ENCODE results near the gene RHOB. TPM values are rescaled to one million over a fixed set of nuclear protein-coding genes. Genes with fewer than 3 reads are reported as not detected.
A peak's percentile ranks its signal among the peaks of the same experiment; 100 is the strongest.
"Not testable (repeated sequence)": the region's sequence is repeated elsewhere in the genome, so short reads cannot be mapped to it uniquely, and the experiment has no call there.

Gene RHOB
- total RNA-seq, 2 donors from 2014 or later: 141 to 332 TPM

GRCh38 chr2:20433946-20434553, 12.8 kb upstream of the RHOB start:
- no peak for DNase-seq
- no peak for ATAC-seq
- intact Hi-C loops (cut with DNase I, micrococcal nuclease): no loop called here

GRCh38 chr2:20434588-20435294, 12.1 kb upstream of the RHOB start:
- DNase-seq (no peak), ATAC-seq (no peak)
- intact Hi-C loops (cut with DNase I, micrococcal nuclease): no loop called here

- intact Hi-C loops (cut with DNase I, micrococcal nuclease); DNase-seq; ATAC-seq: not testable (repeated sequence)
Measured at GRCh38 chr2:20435456-20435855, 11.4 kb upstream of the RHOB start.

- ATAC-seq: no peak
- DNase-seq: no peak
- intact Hi-C loops (cut with DNase I, micrococcal nuclease): no loop called here
Measured at GRCh38 chr2:20436716-20437470, 10.0 kb upstream of the RHOB start.

- DNase-seq (no peak), ATAC-seq (peak; percentile 88)
- intact Hi-C loops (cut with DNase I, micrococcal nuclease): no loop called here
Measured at GRCh38 chr2:20438334-20439192, 8.3 kb upstream of the RHOB start.

GRCh38 chr2:20439193-20439475, 7.7 kb upstream of the RHOB start:
- intact Hi-C loops (cut with DNase I, micrococcal nuclease): no loop called here

GRCh38 chr2:20439503-20439902, 7.4 kb upstream of the RHOB start:
- intact Hi-C loops (cut with DNase I, micrococcal nuclease): no loop called here
- no peak for DNase-seq
- no peak for ATAC-seq

More at GRCh38 chr2:20439193-20439475, 7.7 kb upstream of the RHOB start:
- peak; percentile 44 for ATAC-seq
- DNase-seq: no peak

- intact Hi-C loops (cut with DNase I, micrococcal nuclease): loop anchor here (5.0 to 10.0 kb wide), 2 partner anchors 197 to 205 kb away; no protein-coding TSS in a partner anchor
- no peak for ATAC-seq
- no peak for DNase-seq
Measured at GRCh38 chr2:20440001-20440560, 6.8 kb upstream of the RHOB start.

GRCh38 chr2:20443276-20443920, 3.5 kb upstream of the RHOB start:
- intact Hi-C loops (cut with DNase I, micrococcal nuclease): loop anchor here (5.0 to 10.0 kb wide), 2 partner anchors 194 to 201 kb away; no protein-coding TSS in a partner anchor
- DNase-seq: peak; percentile 43 to 72
- peak; percentile 43 for ATAC-seq

GRCh38 chr2:20444101-20444992, 2.5 kb upstream of the RHOB start:
- no peak for DNase-seq
- intact Hi-C loops (cut with DNase I, micrococcal nuclease): loop anchor here (5.0 to 10.0 kb wide), 2 partner anchors 193 to 200 kb away; no protein-coding TSS in a partner anchor
- ATAC-seq: no peak

- no peak for ATAC-seq
- DNase-seq: no peak
- intact Hi-C loops (cut with DNase I, micrococcal nuclease): loop anchor here (5.0 to 10.0 kb wide), 2 partner anchors 192 to 200 kb away; no protein-coding TSS in a partner anchor
Measured at GRCh38 chr2:20444993-20445910, 1.6 kb upstream of the RHOB start.

- DNase-seq (no peak), ATAC-seq (no peak)
- intact Hi-C loops (cut with DNase I, micrococcal nuclease): loop anchor here in 1 of 2 donors (10.0 kb wide), 1 partner anchor 198 kb away; no protein-coding TSS in a partner anchor
Measured at GRCh38 chr2:20446255-20446916, 488 bp upstream of the RHOB start.

GRCh38 chr2:20447437-20448245, 767 bp downstream of the RHOB start:
- ATAC-seq: peak; percentile 35

GRCh38 chr2:20448246-20448976, 1.5 kb downstream of the RHOB start:
- intact Hi-C loops (cut with DNase I, micrococcal nuclease): loop anchor here in 1 of 2 donors (10.0 kb wide), 1 partner anchor 196 kb away; no protein-coding TSS in a partner anchor
- ATAC-seq (no peak), DNase-seq (no peak)

More at GRCh38 chr2:20447437-20448245, 767 bp downstream of the RHOB start:
- peak in 1 of 2 donors; percentile 65 for DNase-seq
- intact Hi-C loops (cut with DNase I, micrococcal nuclease): loop anchor here in 1 of 2 donors (10.0 kb wide), 1 partner anchor 197 kb away; no protein-coding TSS in a partner anchor
